CD4-positive, alpha-beta T cell treated with Interleukin-21 for 1 hour (primary cell): ENCODE data around the gene ATP6V0E2.
A peak's percentile ranks its signal among the peaks of the same experiment; 100 is the strongest.

Experiments
- DNase-seq: peaks from one replicate; pipeline ENCODE4 v3.0.0-alpha.2; 2020

The ATP6V0E2 gene

GRCh38 chr7:149838992-149839408 is 34.8 kb upstream of the ATP6V0E2 start:
- no peak for DNase-seq

DNA sequence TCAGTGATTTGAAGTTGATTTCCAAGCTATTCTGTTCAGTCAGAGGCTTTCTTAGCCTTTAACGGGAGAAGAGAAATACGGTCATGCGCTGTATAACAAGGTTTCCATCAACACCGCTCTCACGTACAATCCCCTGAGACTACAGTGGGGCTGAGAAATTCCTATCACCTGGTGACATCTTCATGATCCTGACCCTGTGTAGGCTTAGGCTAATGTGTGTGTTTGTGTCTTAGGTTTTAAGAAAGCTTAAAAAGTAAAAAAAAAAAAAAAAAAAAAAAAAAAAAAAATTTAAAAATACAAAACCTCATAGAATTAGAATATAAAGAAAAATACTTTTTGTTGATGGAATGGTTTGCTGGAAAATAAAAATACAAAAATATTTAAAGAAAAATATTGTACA is 33.8 kb upstream of the ATP6V0E2 start:
- no peak for DNase-seq

DNA sequence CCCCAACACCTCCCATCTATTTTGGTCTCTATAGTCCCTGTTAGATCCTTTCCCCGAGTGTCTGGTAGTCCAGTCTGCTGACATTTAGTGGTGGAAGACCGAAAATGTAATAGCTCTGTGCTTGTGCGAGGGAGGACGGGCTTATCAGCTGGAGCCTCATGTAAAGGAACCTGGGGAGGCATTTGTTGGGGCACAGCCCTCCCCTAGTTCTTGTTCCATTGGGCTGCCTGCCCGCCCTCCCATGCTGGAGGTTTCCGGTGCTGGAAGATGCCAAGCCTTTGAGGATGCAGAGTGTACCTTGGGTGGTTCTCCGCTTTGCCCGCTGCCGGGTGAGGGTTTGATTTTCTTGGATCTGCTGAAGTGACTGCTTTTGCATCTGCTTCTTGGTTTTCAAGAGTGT is 30.2 kb upstream of the ATP6V0E2 start:
- DNase-seq = no peak

GRCh38 chr7:149844445-149844844 is 29.3 kb upstream of the ATP6V0E2 start:
- no peak for DNase-seq

DNA sequence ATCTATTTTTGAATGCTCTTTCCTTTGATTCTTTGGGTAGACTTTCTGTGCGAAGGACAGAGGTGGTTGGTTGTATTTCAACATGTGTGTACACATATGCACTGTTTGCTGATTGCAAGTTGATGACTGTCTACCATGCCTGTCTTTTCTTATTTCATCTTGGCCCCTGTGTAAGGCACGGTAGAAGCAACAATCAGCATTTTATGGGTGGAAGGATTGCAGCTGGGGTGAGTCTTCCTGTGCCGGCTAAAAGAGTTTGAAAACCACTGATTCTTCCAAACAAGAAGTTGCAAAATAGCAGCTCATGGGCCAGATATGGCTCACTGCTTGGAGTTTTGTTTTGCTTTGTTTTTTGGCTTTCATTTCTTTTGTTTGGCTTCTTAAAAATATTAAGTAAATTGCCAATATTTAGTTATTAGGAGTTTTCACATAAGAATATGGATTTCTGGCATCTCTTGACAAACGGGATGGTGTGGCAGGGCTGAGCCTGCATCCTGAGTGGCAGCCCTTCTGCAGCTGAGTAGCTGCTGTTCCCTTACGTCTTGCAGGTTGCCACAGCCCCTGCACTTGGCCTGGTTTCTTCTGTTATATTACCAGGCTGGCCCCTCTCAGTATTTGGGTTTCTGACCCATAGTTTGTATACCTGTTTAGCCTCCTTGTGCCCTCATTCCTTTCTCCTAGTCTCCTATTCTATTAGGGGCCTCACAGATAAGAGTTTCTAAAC is 28.4 kb upstream of the ATP6V0E2 start:
- no peak for DNase-seq

GRCh38 chr7:149846021-149846420 is 27.7 kb upstream of the ATP6V0E2 start:
- DNase-seq = no peak

- DNase-seq = no peak
Measured at GRCh38 chr7:149846436-149847046, 27.2 kb upstream of the ATP6V0E2 start.

GRCh38 chr7:149849174-149849573 is 24.6 kb upstream of the ATP6V0E2 start:
- no peak for DNase-seq

- no peak for DNase-seq
Measured at GRCh38 chr7:149850007-149850594, 23.7 kb upstream of the ATP6V0E2 start.

- DNase-seq = no peak
Measured at GRCh38 chr7:149850716-149851115, 23.1 kb upstream of the ATP6V0E2 start.

- no peak for DNase-seq
Measured at GRCh38 chr7:149851449-149851848, 22.3 kb upstream of the ATP6V0E2 start.

GRCh38 chr7:149853157-149853556 is 20.6 kb upstream of the ATP6V0E2 start:
- no peak for DNase-seq

GRCh38 chr7:149854611-149855360 is 19.0 kb upstream of the ATP6V0E2 start:
- peak; percentile 37 for DNase-seq

DNA sequence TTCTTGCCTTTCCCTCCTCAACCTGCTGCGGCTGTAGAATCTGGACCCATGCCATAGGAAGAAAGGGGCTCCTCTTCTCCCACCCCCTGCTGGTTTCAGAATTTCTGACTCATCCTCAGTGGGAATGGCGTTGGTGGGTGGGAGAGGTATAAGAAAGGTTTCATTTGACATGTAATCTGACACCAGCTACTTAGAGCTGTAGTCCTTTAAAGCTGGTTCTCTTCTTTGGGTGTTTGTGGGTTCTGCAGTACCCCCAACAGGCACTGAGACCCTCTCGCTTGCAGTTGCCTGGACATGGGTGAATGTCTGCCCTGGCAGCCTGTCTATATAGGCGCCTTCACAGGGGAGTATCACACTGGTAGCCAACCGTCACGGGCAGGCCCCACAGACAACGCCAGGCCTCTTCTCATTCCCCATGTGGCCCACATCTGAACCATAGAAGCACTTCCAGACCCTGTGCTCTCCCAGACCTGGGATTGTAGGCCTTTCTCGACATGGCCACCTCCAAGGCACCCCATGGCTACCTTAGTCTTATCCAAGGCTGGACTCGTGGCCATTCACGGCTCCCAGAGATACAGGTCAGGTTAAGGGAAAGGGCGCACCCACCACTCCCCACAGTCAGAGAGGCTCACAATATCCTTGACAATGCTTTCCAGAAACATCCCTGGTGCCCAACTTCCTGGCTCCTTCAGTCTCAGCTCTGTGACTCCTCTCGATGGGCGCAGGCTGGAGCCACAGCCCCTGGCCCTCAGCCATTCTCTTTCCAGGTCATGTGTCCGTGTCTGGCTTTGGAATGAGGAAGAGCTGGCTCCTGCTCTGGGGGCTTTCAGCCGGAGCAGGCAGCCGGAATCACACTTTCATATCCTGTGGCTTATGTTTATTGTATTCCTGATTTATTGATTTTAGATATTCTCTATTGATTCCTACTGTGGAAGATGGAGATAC is 18.1 kb upstream of the ATP6V0E2 start:
- DNase-seq = no peak

DNA sequence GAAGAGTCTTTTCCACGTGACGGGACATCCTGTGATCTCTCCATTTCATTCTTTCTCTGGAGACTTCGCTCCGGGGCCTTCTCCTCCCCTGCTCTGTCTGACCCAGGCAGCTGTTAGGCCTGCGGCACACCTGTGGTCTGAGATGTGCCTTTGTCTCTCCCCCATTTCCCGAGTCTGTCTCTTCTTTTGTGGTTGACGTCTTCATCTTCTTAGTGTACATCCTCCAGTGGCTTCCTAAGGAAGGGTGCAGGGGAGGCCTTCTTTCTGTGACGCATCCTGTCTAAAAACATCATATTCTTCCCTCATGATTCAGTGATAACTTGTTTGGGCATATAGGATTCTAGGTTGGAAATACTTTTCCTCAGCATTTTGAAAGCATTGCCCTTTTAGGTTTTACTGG is 17.2 kb upstream of the ATP6V0E2 start:
- DNase-seq = peak; percentile 40

DNA sequence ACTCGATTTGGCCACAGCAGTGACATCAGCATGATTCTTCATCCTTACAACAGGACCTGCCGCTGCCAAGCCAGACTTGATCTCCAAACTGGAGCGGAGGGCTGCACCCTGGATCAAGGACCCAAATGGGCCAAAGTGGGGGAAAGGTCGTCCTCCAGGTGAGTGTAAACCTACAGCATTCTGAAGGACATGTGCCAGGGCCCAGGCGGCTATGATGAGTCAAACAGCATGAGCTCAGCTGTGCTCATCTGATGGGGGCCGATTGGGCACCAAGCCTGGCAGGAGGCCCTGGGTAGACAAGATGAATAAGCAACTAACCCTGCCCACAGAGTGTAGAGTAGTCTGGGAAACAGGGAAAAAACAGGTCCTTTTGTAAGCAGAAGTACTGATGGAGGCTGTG is 14.4 kb upstream of the ATP6V0E2 start:
- no peak for DNase-seq

- no peak for DNase-seq
Measured at GRCh38 chr7:149859876-149860275, 13.9 kb upstream of the ATP6V0E2 start.

- DNase-seq = no peak
Measured at GRCh38 chr7:149860821-149861727, 12.7 kb upstream of the ATP6V0E2 start.

DNA sequence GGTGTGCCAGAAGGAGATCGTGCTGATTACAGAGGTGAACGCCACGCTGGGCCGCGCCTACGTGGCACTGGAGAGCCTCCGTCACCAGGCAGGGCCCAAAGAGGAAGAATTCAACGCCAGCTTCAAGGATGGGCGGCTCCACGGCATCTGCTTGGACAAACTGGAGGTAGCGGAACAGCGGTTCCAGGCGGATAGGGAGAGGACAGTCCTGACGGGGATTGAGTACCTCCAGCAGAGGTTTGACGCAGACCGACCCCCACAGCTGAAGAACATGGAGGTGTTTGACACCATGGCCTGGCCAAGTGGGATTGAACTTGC is 12.1 kb upstream of the ATP6V0E2 start:
- DNase-seq = no peak

DNA sequence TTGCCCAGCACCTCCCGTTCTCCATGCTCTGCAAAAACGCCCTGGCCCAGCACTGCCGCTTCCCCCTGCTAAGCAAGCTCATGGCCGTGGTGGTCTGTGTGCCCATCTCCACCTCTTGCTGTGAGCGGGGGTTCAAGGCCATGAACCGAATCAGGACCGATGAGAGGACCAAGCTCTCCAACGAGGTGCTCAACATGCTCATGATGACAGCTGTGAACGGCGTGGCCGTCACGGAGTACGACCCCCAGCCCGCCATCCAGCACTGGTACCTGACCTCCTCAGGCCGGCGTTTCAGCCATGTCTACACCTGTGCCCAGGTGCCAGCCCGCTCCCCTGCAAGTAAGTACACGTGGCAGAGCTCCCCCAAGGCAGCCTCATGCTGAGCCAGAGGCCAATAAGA is 11.6 kb upstream of the ATP6V0E2 start:
- DNase-seq = no peak

DNA sequence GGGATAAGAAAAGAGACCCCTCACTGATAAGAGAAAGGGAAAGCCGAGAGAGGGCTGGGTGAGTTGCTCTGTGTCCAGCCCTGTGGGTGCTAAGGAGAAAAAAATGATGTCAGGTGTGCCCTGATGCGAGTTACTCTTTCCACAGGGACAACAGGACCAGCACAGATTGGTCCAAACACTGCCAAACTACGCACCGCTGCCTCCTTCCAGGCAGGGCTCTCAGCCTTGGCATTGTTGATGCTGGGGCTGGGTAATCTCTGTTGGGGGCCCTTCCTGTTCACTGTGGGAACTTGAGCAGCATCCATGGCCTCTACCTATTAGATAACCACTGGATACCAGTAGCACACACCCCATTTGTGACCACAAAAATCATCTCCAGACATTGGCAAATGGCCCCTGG is 10.3 kb upstream of the ATP6V0E2 start:
- DNase-seq = no peak

GRCh38 chr7:149864023-149864422 is 9.7 kb upstream of the ATP6V0E2 start:
- no peak for DNase-seq
